HG03039 (cell line): ENCODE data around the gene FADS6.

ENCODE experiments used
- ATAC-seq: cut with Tn5 transposase; IDR thresholded peaks from one replicate; pipeline ENCODE4 v1.9.1; 2021; ENCODE audit warnings: mild to moderate bottlenecking, moderate library complexity; ENCODE audit not compliant: unreplicated experiment

The FADS6 gene

DNA sequence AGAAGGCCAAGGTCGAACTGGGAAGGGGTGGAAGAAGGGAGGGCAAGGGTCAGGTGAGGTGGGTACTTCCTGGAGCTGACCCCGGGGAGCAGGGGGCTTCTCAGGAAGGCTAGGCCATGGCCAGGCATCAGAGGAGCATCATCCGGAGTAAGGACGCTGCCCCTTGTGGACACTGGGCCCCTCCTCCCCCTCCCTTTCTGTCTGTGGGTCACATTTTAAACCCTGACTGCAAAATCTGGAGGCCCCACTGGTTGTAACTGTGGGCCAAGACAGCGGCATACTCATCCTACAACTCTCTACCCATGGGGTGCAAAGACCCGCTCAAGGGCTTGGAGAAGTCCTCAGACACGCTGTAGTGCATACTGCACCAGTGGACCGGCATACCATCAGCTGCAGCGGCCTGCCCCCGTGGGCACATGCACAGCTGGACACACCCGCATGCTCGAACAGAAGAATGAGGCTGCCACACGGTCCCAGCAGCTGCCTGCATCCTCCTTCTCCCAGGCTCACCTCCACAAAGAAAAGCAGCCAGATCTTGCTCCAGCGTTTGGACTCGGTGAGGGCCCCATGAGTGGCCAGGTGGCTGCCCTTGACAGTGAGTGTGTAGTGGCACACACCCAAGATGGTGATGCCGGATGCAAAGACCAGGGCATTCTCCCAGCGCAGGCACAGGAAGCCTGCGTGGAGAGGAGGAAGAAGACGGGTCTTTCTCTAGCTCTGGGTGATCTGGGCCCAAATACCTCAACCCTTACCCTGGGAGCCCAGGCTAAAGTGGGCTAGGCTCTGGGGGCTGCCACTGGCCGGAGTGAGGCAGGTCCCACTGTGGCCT is 1.2 kb downstream of the FADS6 start:
- ATAC-seq = no peak

DNA sequence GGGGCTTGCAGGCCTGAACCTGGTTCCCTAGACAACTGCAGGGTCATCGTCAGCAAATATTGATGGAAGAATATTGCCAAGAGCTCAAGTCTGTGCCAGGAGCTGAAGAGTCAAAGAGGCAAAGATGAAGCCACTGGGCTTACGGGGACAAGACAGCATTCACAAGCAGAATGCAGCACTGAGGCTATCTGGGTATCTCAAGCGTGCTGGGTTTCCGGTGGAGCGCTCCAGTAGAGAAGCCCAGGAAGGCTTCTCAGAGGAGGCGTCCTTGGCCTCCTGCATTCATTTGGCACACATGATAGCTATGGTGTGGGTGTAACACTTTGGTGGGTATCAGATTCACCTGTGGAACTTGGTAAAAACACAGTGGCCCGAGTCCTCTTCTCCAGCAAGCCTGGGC is 2.9 kb downstream of the FADS6 start:
- no peak for ATAC-seq

DNA sequence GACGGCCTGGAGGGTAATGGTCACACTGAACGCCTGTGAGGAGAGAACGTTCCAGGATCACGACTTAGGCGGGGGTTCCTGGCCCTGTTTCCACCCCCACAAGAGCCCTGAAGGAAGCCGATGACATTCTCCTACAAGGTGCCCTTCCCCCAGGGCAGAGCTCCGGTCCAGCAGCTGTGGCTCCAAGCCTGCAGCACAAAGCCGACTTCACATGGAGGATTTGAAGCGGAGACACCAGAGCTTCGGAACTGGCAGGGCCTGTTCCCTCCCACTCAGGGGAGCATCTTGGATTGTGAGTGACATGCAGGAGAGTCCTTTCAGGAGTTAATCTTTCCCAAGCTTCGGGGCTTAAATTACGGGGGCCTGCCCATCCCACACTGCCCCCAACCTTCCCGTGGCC is 5.0 kb downstream of the FADS6 start:
- ATAC-seq = no peak

DNA sequence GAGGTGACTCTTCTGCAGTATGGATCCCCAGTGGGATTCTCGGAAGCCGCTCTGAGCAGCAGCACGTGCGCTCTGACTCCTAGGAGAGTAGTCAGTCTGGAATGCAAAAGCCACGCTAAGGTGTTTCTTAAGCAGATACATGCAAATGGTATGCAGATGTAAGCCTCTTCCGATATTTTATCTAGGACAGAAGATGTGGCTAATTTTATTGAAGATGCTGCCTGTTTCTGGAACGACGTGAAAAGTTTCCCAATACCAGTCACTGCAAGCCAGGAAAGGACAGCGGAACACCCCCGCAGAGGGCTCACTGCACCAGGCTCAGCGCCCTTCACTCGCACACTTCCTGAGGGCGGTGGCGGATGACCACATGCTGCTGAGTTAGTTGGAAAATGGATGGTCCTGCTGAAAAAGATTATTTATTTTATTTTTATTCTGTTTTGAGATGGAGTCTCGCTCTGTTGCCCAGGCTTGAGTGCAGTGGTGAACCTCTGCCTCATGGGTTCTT is 10.1 kb downstream of the FADS6 start:
- ATAC-seq = no peak

DNA sequence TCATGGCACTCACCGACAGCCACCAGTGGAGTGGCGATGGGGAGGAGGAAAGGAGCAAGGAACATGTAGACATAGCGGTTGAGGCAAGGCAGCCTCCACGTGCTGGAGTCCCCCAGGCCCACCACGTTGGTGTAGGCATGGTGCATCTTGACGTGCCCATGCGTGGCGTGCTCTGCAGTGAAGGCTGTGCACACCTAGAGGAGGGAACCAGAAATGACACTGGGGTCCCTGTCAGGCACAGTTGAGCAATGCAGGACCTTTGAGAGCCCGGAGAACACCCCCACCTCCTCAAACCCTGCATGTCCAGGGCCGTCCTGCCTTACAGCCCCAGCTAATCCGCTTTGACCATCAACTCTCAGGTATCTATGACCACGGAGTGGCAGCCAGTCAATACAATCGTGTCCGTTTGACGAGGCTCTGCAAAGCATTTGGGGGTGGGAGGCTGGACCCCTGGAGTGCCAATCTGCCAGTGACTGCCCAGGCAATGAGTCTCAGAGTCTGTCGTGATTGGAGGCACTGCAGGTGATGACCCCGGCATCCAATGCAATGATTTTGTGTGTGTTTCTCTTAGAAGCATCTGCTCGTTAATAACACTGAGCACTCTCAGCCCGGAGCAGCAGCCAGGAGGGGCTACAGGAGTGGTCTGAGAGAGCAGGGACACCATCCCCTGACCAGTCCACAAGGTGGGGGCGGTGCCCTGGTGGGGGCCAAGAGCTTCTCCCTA is 10.8 kb downstream of the FADS6 start:
- no peak for ATAC-seq

DNA sequence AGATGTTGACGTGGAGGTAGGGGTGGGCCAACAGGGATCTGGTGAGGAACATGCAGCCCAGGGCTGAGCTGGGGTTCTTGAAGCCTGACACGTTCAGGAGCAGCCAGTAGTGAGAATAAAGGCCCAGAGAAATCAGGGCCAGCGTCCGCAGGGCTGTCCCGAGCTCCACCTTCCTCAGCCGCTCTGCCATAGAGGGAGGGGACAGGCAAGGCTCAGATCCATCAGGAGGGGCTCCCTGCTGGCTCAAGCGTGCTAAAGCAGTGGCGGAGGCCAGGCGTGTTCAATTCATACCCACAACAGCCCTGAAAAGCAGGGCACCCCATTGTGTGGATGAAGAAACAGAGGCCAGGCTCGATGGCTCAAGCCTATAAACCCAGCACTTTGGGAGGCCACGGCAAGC is 12.4 kb downstream of the FADS6 start:
- no peak for ATAC-seq

DNA sequence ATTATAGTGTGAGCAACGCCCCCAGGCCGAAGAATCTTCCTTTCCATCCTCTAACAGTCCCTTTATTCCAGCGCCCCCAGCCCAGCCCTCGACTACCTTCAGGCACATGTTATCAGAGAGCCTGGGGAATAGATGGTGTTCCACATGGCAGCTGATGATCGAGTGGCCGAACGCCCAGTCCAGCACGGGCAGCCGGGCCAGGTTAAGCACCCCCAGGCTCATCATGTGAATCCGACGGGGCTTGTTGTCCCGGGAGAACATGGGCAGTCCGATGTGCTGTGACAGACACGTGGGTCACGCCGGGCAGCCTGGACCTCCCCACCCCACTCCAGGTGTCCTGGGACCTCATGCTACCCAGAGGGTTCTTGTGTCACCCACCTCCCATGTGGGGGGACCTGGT is 14.1 kb downstream of the FADS6 start:
- no peak for ATAC-seq

DNA sequence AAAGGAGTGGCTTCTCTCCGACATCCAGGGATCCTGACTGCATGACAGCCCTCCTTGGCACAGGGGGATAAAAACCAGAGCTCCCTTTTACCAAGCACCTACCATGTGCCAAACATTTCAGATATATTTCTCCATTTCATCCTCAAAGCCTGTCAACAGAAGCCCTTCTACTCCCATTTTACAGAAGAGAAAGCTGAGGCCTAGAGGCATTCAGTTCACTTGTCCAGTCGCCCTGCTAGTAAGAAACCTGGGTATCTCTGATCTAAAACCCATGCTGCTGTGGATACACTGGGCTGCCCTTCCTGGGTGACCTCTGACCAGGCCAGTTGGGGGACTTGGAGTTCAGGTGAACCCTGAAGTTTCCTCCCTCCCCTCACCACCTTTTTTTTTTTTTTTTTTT is 14.8 kb downstream of the FADS6 start:
- no peak for ATAC-seq

DNA sequence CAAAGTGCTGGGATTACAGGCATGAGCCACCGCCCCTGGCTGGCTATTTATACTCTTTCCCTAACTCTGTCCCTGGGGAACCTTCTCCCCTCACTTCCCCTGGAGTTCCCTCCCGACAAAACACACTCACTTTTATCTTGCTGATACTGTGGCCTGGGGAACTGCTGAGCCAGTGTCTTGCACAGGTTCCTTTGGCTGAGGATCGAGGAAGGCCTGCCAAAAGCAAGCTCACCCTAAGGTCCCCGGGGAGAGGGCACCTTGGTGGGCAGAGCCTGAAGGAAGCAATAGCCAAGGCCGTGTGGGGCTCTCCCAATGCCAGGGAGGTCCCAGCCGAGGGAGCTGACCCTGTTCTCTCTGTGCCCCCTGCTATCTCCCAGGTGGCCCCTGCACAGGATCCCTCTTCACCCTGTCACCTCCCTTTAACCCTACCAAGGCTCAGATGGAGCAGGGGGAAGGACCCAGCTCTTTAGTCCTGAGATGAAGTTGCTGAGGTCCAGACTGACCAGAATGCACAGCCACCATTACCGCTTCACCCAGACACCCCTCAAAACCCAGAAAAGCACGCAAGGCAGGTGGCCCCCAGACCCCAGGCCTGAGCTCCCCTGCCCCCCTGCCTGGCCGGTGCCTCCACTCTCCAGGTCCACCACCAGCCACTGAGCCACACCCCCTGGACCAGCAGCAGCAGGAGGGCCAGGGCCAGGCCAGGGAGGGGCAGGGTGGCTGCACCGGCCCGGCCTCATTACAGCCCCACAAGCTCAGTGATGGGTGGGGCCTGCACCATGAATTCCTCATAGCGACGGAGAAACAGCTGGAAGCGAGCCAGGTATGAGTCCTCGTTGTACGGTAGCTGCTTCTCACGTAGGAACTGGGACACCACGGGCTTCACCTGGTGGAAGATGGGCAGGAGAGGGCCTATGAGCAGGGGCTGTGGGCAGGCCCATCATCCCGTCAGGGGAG is 15.6 kb downstream of the FADS6 start:
- no peak for ATAC-seq

DNA sequence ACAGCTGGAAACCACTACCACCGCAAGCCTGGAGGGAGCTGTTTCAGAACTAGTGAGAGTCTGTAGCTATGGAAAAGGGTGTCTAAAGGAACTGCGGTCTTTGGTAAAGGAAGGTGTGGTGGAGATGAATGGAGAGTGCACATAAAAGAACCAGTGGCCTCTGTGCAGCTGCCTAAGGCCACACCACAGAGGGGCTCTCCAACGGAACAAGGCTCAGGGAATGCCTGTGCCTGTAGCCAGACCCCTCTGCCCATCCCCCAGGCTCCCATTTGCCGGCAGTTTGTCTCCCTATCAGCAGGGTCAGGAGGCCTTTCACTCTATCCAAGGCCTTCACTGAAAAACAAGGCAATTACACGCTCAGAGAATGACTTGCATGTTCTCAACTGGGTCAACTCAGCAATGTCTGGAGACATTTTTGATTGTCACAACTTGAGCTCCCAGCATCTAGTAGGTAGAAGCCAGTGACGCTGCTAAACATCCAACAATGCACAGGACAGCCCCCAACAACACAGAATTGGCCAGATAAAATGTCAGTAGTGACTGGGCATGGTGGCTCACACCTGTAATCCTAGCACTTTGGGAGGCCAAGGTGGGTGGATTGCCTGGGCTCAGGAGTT is 17.3 kb downstream of the FADS6 start:
- no peak for ATAC-seq

DNA sequence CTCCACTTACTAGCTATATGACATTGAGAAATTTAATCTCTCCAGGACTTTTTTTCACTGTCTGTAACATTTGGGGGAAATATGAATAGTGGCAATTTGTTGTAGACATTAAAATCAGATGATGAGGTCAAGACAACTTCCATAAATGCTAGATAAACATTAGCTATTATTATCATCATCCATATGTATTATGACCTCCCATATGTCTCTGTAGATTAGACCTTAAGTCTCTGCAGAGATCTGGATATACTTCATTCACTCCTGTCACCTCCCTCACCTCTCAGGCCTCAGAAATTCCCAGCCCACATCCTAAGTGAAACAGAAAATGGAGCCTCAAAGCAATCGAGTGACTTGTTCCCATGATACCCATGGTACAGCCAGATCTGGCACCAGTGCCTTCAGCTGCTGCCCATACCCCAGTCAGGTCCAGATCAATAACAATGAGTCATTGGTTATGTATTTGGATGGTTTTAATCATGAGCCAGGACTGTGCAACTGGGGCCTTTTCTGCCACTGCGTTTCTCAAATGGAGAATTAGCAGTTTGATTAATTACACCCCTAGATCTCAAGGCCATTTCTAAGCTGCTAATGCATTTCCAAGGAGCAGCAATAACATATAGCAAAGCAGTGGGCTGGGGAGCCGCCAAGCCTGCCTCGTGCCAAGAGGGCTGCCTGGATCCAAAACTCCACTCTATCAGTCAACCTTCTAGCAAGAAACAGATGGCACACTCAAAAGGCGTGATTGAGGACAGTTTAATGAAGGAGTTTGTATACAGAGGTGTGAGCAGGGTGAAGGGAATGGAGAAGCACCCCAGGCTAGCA is 18.1 kb downstream of the FADS6 start:
- no peak for ATAC-seq

DNA sequence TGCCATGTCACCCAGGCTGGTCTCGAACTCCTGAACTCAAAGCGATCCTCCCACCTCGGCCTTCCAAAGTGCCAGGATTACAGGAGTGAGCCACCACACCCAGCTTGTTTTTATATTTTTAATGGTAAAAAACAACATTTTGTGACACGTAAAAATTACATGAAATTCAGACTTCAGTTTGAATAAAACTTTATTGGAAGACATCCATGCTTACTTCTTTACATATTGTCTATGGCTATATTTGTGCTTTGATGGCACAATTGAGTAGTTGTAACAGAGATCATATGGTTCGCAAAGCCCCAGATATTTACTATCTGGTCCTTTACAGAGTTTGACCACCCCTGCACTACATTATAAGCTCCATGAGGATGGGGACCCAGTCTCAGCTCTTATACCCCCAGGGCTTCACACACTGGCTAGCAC is 18.8 kb downstream of the FADS6 start:
- no peak for ATAC-seq

DNA sequence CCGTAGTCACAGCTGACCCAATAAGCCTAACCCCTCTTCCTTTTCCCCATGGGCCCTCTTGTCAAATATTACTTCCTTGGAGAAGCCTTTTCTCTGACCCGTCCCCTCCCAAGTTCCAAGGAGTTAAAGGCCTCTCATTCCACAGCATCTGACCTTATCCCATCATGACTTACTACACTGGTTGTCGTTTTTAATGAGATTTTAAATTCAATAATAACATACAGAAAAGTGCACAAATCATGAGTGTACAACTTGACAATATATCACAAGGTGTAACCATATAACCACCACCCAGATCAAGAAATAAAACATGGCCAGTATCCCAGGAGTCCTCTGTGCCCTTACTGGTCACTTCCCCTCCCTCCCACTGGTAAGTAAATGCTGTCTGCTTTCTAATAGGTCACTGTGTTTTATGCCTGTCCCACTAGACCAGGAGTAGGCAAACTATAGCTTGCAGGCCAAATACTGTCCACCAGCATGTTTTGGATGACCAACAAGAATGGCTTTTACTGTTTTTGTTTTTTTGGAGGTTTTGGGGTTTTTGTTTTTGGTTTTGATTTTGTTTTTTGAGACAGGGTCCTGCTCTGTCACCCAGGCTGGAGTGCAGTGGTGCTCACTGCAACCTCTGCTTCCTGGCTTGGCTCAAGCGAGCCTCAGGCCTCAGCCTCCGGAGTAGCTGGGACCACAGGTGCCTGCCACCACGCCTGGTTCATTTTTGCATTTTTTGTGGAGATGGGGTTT is 19.4 kb downstream of the FADS6 start:
- ATAC-seq = no peak

DNA sequence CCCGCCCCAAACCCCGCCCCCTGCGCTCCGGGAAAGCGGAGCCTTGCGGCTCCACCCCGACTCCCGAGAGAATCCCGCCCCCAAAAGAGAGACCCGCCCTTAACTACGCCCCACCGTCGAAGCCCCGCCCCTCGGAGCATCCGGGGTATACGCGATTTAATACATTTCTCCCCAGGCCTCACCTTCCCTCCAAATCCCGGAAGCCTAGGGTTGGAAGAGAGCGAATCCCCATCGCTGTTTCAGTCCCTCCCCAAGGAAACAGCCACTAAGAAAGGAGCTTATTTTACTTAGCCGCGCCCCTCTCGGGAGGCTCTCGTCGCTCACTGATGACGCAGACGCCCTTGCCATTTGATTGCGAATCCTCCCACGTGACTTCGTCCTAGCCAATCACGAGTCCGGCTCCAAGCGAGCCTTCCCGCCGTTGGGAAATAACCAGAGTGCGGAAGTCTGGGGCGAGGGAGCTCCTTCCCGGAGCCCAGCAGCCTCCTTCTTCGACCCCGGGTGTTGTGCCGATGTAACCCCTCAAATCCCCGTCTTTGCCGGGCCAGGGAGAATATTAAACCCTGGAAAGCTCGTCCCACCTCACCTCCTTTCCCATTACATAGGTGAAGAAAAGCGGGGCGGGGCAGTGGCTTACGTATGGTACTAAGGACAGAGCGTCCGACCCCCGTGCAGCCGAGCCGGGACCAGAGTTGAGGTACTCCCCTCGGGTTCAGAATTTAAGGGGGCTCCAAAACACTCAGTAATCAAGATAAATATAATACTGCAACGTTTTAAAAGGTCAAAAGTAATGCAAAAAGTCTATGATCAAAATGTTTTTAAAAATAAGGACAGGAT is 20.2 kb downstream of the FADS6 start:
- ATAC-seq = peak; percentile 85

DNA sequence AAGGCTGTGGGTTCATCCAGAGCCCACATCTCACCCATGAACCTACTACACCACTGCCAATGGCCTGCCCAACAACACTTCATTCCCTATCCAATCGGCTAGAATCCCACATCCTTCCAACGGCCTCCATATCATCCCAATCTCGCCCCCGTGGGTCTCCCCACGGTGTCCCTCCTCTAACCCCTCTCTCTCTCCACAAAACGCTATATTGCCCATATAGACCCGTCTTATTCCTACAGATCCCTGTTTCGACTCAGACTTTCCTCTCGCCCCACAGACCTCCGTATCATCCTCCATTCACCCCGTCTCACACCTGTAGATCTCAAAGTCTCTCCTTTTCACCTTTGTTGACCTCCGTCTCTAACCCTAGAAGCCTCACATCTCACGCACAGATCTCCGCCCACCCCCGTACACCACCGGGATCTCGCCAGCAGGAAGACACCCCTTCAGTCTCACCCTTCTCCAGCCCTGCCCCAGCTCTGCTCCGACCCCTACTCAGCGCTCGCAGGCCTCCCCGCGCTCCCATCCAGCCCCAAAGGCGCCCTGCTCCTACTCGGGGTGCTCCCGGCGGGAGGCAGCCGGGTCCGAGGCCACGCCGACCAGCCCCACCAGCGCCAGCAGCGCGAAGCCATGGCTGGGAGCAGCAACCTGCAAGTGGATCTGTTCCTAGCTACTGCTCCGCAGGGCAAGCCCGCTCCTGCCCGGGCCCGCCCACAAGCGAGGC is 21.0 kb downstream of the FADS6 start, which contains the start of gene FDXR:
TSS of gene FDXR (minus strand) at position 682 of the 724 bp plus-strand sequence. CDS start at position 632, 50 bp downstream.
- peak; percentile 12 for ATAC-seq

DNA sequence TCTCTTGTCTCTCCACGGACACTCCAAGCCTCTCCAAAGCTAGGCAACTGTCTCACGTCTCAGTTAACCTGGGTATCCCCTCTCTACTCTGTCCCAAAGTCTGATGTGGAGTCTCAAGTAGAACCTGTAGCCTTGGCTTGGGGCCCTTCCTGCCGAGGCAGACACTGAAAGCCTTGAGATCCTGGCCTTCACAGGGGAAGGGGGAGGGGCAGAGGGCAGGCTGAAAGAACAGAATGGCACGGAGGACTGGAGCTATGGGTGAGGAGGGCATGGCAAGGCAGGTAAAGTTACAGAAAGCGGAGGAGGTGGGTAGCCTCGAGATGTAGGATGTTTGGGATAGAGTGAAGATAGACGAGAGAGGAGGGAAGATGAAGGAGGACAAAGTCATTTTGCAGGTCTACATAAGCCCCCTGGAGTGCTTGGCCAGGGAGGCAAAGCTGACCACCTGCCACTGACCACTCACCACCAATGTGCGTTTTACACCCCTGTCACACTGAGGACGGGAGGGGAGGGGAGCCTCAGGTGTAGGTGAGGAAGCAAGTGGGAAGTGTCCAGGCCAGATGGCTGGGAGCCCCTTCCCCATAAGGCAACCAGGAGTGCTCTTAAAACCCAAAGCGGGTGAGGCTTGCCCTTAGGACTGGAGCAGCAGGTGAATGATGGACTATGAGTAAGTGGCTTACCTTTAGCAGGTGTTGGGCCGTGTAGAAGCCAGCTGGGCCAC is 21.9 kb downstream of the FADS6 start:
- no peak for ATAC-seq

DNA sequence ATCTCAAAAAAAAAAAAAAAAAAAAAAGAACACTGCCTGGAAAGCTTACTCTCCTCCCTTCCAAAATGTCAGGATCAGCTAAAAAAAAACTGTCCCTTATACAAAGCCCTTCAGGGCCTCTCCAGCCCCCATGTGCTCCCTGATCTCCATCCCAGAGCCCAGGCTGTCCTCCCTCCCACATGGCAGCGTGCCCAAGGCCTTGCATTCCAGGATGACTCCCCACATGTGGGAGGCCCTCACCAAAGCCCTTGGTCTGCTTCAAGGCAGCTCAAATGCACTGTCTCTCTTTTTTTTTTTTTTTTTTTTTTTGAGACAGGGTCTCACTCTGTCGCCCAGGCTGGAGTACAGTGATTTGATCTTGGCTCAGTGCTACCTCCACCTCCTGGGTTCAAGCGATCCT is 22.9 kb downstream of the FADS6 start:
- no peak for ATAC-seq
